Activated T-helper 9 cell treated with anti-CD3 and anti-CD28 coated beads, Interleukin-2, amount 50 U/mL, for 16 hours (primary cell): Measurements from ENCODE around the gene SRGN.
"Not testable (repeated sequence)": the region's sequence is repeated elsewhere in the genome, so short reads cannot be mapped to it uniquely, and the experiment has no call there.

ENCODE experiments used
- DNase-seq: peaks from one replicate; pipeline ENCODE4 v3.0.0-alpha.2; 2020; ENCODE audit warnings: low read depth

The SRGN gene

GRCh38 chr10:69141304-69141703, 53.4 kb downstream of the SRGN start:
- DNase-seq = no peak

- not testable (repeated sequence) for DNase-seq
These were observed 54.2 kb downstream of the SRGN start for GRCh38 chr10:69142074-69142473.

- no peak for DNase-seq
These were observed 55.1 kb downstream of the SRGN start for GRCh38 chr10:69142983-69143382.

GRCh38 chr10:69145329-69145728, 57.4 kb downstream of the SRGN start:
- no peak for DNase-seq

GRCh38 chr10:69145864-69146263, 58.0 kb downstream of the SRGN start:
- no peak for DNase-seq

GRCh38 chr10:69146759-69147158, 58.9 kb downstream of the SRGN start:
- DNase-seq = no peak

- DNase-seq = no peak
These were observed 64.1 kb downstream of the SRGN start for GRCh38 chr10:69151984-69152383.

GRCh38 chr10:69153227-69153626, 65.3 kb downstream of the SRGN start:
- DNase-seq = no peak
